ENCODE results near the gene ZEB2.

The ZEB2 gene

GRCh38 chr2:144424559-144425240, 95.2 kb downstream of the ZEB2 start:
- no peaks in the 10 kb centered on the region for H4K20me1 ChIP-seq (ENCODE audit: insufficient read depth, low read length)
- TF ChIP-seq CTCF (IDR thresholded peaks at IDR 0.05; ENCODE audit: borderline replicate concordance, extremely low read depth, low read length, poor library complexity, severe bottlenecking) (no peak), EZH2 (IDR thresholded peaks at IDR 0.05; ENCODE audit: borderline replicate concordance, low read depth, low read length, severe bottlenecking) (no peak)

GRCh38 chr2:144421606-144422510, 98.1 kb downstream of the ZEB2 start:
- Histone ChIP-seq H3K4me3 (ENCODE audit: low read depth in 1 of 2, low read length in 2 of 2) (no peak overlapping the region), H3K4me1 (ENCODE audit: insufficient read depth, low read length) (no peaks in the 10 kb centered on the region), H3K79me2 (ENCODE audit: insufficient read depth, low read length) (no peaks in the 10 kb centered on the region), H3K9me3 (ENCODE audit: insufficient read depth, low read length, severe bottlenecking) (no peaks in the 10 kb centered on the region), H2AFZ (ENCODE audit: low read depth, low read length) (no peak overlapping the region), H3K27ac (ENCODE audit: low read length) (no peak overlapping the region), H3K9ac (ENCODE audit: low read depth, low read length) (no peak overlapping the region), H3K27me3 (ENCODE audit: insufficient read depth, low read length, poor library complexity) (no peaks in the 10 kb centered on the region), H3K36me3 (ENCODE audit: insufficient read depth, low read length) (peaks cover 5% of the 10 kb centered on the region; the same call in 1 of the 2 replicates), H3K4me2 (ENCODE audit: insufficient read depth, low read length) (no peak overlapping the region), H4K20me1 (ENCODE audit: insufficient read depth, low read length) (no peaks in the 10 kb centered on the region)
- ATAC-seq (ENCODE audit: insufficient read depth, low read depth), result no peak
- TF ChIP-seq CTCF (IDR thresholded peaks at IDR 0.05; ENCODE audit: borderline replicate concordance, extremely low read depth, low read length, poor library complexity, severe bottlenecking) (no peak), EZH2 (IDR thresholded peaks at IDR 0.05; ENCODE audit: borderline replicate concordance, low read depth, low read length, severe bottlenecking) (no peak)
- DNase-seq, result no peak

More at GRCh38 chr2:144424559-144425240, 95.2 kb downstream of the ZEB2 start:
- H3K36me3 ChIP-seq (ENCODE audit: insufficient read depth, low read length), result peaks cover 10% of the 10 kb centered on the region; the same call in 1 of the 2 replicates
- no peak overlapping the region for H2AFZ ChIP-seq (ENCODE audit: low read depth, low read length)
- no peaks in the 10 kb centered on the region for H3K4me1 ChIP-seq (ENCODE audit: insufficient read depth, low read length)
- H3K27ac ChIP-seq (ENCODE audit: low read length), result no peak overlapping the region
- no peaks in the 10 kb centered on the region for H3K27me3 ChIP-seq (ENCODE audit: insufficient read depth, low read length, poor library complexity)
- no peak overlapping the region for H3K4me3 ChIP-seq (ENCODE audit: low read depth in 1 of 2, low read length in 2 of 2)
- no peak for DNase-seq
- no peak overlapping the region for H3K4me2 ChIP-seq (ENCODE audit: insufficient read depth, low read length)
- H3K79me2 ChIP-seq (ENCODE audit: insufficient read depth, low read length), result no peaks in the 10 kb centered on the region
- H3K9me3 ChIP-seq (ENCODE audit: insufficient read depth, low read length, severe bottlenecking), result no peaks in the 10 kb centered on the region
- H3K9ac ChIP-seq (ENCODE audit: low read depth, low read length), result no peak overlapping the region
- ATAC-seq (ENCODE audit: insufficient read depth, low read depth), result no peak

GRCh38 chr2:144419218-144419617, 100.7 kb downstream of the ZEB2 start:
- TF ChIP-seq CTCF (IDR thresholded peaks at IDR 0.05; ENCODE audit: borderline replicate concordance, extremely low read depth, low read length, poor library complexity, severe bottlenecking) (no peak), EZH2 (IDR thresholded peaks at IDR 0.05; ENCODE audit: borderline replicate concordance, low read depth, low read length, severe bottlenecking) (no peak)
- no peaks in the 10 kb centered on the region for H3K27me3 ChIP-seq (ENCODE audit: insufficient read depth, low read length, poor library complexity)
- H3K4me1 ChIP-seq (ENCODE audit: insufficient read depth, low read length), result no peaks in the 10 kb centered on the region
- no peaks in the 10 kb centered on the region for H3K79me2 ChIP-seq (ENCODE audit: insufficient read depth, low read length)
- H3K27ac ChIP-seq (ENCODE audit: low read length), result no peak overlapping the region
- no peaks in the 10 kb centered on the region; the same call in none of the 2 replicates for H3K36me3 ChIP-seq (ENCODE audit: insufficient read depth, low read length)
- H3K9ac ChIP-seq (ENCODE audit: low read depth, low read length), result no peak overlapping the region
- no peak for ATAC-seq (ENCODE audit: insufficient read depth, low read depth)
- no peaks in the 10 kb centered on the region for H3K9me3 ChIP-seq (ENCODE audit: insufficient read depth, low read length, severe bottlenecking)
- H3K4me2 ChIP-seq (ENCODE audit: insufficient read depth, low read length), result no peak overlapping the region
- H4K20me1 ChIP-seq (ENCODE audit: insufficient read depth, low read length), result no peaks in the 10 kb centered on the region
- no peak overlapping the region for H3K4me3 ChIP-seq (ENCODE audit: low read depth in 1 of 2, low read length in 2 of 2)
- no peak overlapping the region for H2AFZ ChIP-seq (ENCODE audit: low read depth, low read length)
- DNase-seq, result no peak
